GM12878 (cell line): ENCODE results near the gene IL20RB. TPM values are rescaled to one million over a fixed set of nuclear protein-coding genes. Genes with fewer than 3 reads are reported as not detected.

ENCODE experiments used
- ATAC-seq: fragments of 200-7000 bp; cut with Tn5 transposase; 3 replicates; pipeline ENCODE4 v1.9.1; 2020; ENCODE audit warnings: mild to moderate bottlenecking, moderate library complexity
- BruUV-seq: library from RNA; stranded (reverse); fragments of 400-500 nt; replicated peaks from 2 replicates; lab custom pipeline; 2021; lab: Mats Ljungman, UMichigan
- CTCF ChIA-PET: fragments of 300-600 bp; sonication (Branson Sonifier 250); formaldehyde crosslinking; extraction: SDS; loops from one replicate; lab custom pipeline; 2021; ENCODE audit warnings: inconsistent platforms; lab: Yijun Ruan, JAX
- POLR2A ChIA-PET: fragments of 350-600 bp; formaldehyde crosslinking; extraction: SDS; loops from one replicate; lab custom pipeline; 2021; ENCODE audit warnings: inconsistent platforms; lab: Charles Lee
- RAD21 ChIA-PET: fragments of 300-600 bp; sonication (Branson Sonifier 250); formaldehyde crosslinking; loops from one replicate; lab custom pipeline; 2023; ENCODE audit warnings: antibody characterized with exemption; ENCODE audit not compliant: unreplicated experiment; lab: Charles Lee
- SMC1A ChIA-PET: fragments of 300-600 bp; sonication (Branson Sonifier 250); formaldehyde crosslinking; loops from one replicate; lab custom pipeline; 2023; ENCODE audit not compliant: unreplicated experiment, uncharacterized antibody; lab: Charles Lee
- DNase-seq: peaks from one replicate; pipeline ENCODE4 v3.0.0-alpha.2; 2011; ENCODE audit warnings: low read depth, low spot score
- FAIRE-seq: peaks from 3 replicates; lab custom pipeline; 2011; peaks lifted over from hg19 to GRCh38; lab: Jason Lieb, UNC
- H2AFZ ChIP-seq: 2 replicates; pipeline ENCODE4 v1.6.0; 2011; ENCODE audit warnings: low read depth, low read length, control low read depth; ENCODE audit not compliant: control insufficient read depth
- H3K27ac ChIP-seq: 2 replicates; pipeline ENCODE4 v1.5.1; 2011; ENCODE audit warnings: control low read depth; ENCODE audit not compliant: control insufficient read depth, insufficient read depth
- H3K27me3 ChIP-seq, 2 experiments: replicated peaks in 1 of 2; 2 replicates each; pipeline versions ENCODE4 v1.6.0 to v1.6.1; 2011; ENCODE audit warnings: low read length in 1 of 2; ENCODE audit not compliant: control insufficient read depth in 2 of 2, insufficient read depth in 2 of 2
- H3K36me3 ChIP-seq, 2 experiments: 2 replicates each; pipeline ENCODE4 v1.5.1; 2011; ENCODE audit warnings: low read length in 1 of 2; ENCODE audit not compliant: control insufficient read depth in 2 of 2, insufficient read depth in 2 of 2
- H3K4me1 ChIP-seq: 2 replicates; pipeline ENCODE4 v1.6.1; 2011; ENCODE audit warnings: mild to moderate bottlenecking, low read length, moderate library complexity, mixed read lengths; ENCODE audit not compliant: control insufficient read depth, insufficient read depth
- H3K4me2 ChIP-seq: 2 replicates; pipeline ENCODE4 v1.6.0; 2011; ENCODE audit warnings: control low read depth; ENCODE audit not compliant: control insufficient read depth, insufficient read depth
- H3K4me3 ChIP-seq: fragments of 200-600 bp; sonication (generic); 2 replicates; pipeline ENCODE4 v1.5.1; 2016
- H3K79me2 ChIP-seq: 2 replicates; pipeline ENCODE4 v1.6.0; 2011; ENCODE audit warnings: low read length; ENCODE audit not compliant: control insufficient read depth, insufficient read depth
- H3K9ac ChIP-seq: 2 replicates; pipeline ENCODE4 v1.8.0; 2011; ENCODE audit warnings: low read length, control low read depth, mixed read lengths; ENCODE audit not compliant: control insufficient read depth, insufficient read depth
- H3K9me3 ChIP-seq: replicated peaks from 3 replicates; pipeline ENCODE4 v1.5.1; 2011; ENCODE audit warnings: mild to moderate bottlenecking, low read length; ENCODE audit not compliant: control insufficient read depth, insufficient read depth
- H4K20me1 ChIP-seq: 2 replicates; pipeline ENCODE4 v1.6.0; 2011; ENCODE audit not compliant: control insufficient read depth, insufficient read depth
- CREM ChIP-seq: IDR thresholded peaks from 2 replicates; pipeline ENCODE4 v1.6.1; 2014; ENCODE audit warnings: antibody characterized with exemption, low read depth
- JUND ChIP-seq: IDR thresholded peaks from 2 replicates; pipeline ENCODE4 v1.6.1; 2012; ENCODE audit warnings: low read depth, mild to moderate bottlenecking, low read length, improper control_type of control experiment, moderate library complexity
- LARP7 ChIP-seq: fragments of 450-650 bp; IDR thresholded peaks from 2 replicates; pipeline ENCODE4 v1.6.1; 2017; ENCODE audit warnings: mild to moderate bottlenecking
- NFXL1 ChIP-seq: fragments of 450-650 bp; IDR thresholded peaks from 2 replicates; pipeline ENCODE4 v1.6.1; 2017; ENCODE audit warnings: antibody characterized with exemption, mild to moderate bottlenecking, borderline replicate concordance
- POLR2AphosphoS5 ChIP-seq: IDR thresholded peaks from 2 replicates; pipeline ENCODE4 v1.6.1; 2011; ENCODE audit warnings: mild to moderate bottlenecking, low read length, inconsistent platforms
- RFX5 ChIP-seq: IDR thresholded peaks from 2 replicates; pipeline ENCODE4 v1.6.1; 2011; ENCODE audit warnings: low read depth, low read length, improper control_type of control experiment
- RUNX3 ChIP-seq: IDR thresholded peaks from 2 replicates; pipeline ENCODE4 v1.6.1; 2012; ENCODE audit warnings: low read length, inconsistent platforms
- SMC3 ChIP-seq: IDR thresholded peaks from 2 replicates; pipeline ENCODE4 v1.6.1; 2011; ENCODE audit warnings: low read length, improper control_type of control experiment, borderline replicate concordance
- TCF3 ChIP-seq: IDR thresholded peaks from 2 replicates; pipeline ENCODE4 v1.6.1; 2012; ENCODE audit warnings: low read depth, mild to moderate bottlenecking, low read length, borderline replicate concordance; ENCODE audit not compliant: insufficient read depth
- ZNF207 ChIP-seq: fragments of 450-650 bp; IDR thresholded peaks from 2 replicates; pipeline ENCODE4 v1.6.1; 2014; ENCODE audit warnings: antibody characterized with exemption, mild to moderate bottlenecking, borderline replicate concordance
- WGBS: methylation state at CpG from one replicate; pipeline ENCODE4 v1.1.6; 2016; ENCODE audit warnings: low lambda C conversion rate; ENCODE audit not compliant: insufficient replicate concordance, insufficient coverage; ENCODE audit errors: missing lambda C conversion rate; 5-methylcytosine and 5-hydroxymethylcytosine counted together
- in situ Hi-C: fragments of 300-500 bp; cut with MboI; formaldehyde crosslinking; loops from 9 replicates; pipeline ENCODE4 v1.14.3; 2018; ENCODE audit warnings: mixed read lengths
- intact Hi-C: fragments of 100-400 bp; cut with micrococcal nuclease; formaldehyde crosslinking; loops from one replicate; pipeline ENCODE4 v1.14.2; 2022; ENCODE audit not compliant: unreplicated experiment
- polyA plus RNA-seq, 11 experiments: library from polyadenylated mRNA; depleted of rRNA in 4 of 11; unstranded in 6 of 11; stranded (reverse) in 5 of 11; fragments of >200 nt; fragmentation: Nextera tagmentation in 4 of 11; fragmentation: Illumina TruSeq in 1 of 11; extraction: Ambion mirVana in 4 of 11; extraction: Trizol in 1 of 11; gene quantifications; 1 replicate in 1 of 11; 2 replicates in 10 of 11; pipeline versions ENCODE4 v1.2.1 to v1.2.3, GENCODE V29; 2011 to 2016; ENCODE audit warnings: inconsistent platforms in 2 of 11, missing spikeins in 2 of 11, low read depth in 1 of 11
- total RNA-seq, 4 experiments: library from RNA; depleted of rRNA in 3 of 4; stranded (reverse); fragments of >200 nt in 3 of 4; fragmentation: Illumina TruSeq in 1 of 4; extraction: Trizol in 1 of 4; gene quantifications; 2 replicates each; pipeline versions ENCODE4 v1.2.1 to v1.2.3, GENCODE V29; 2013 to 2021
- TF ChIP-seq, protein P1 (sequence below): IDR thresholded peaks from 2 replicates; pipeline ENCODE4 v1.6.1; 2012; ENCODE audit warnings: improper control_type of control experiment, low read depth, low read length; ENCODE audit not compliant: insufficient replicate concordance

The IL20RB gene
- total and polyA plus RNA-seq, 10 of the 15 experiments (the other 5 are each of a cell fraction or from before 2014, with no cell fraction given), result 0.21 to 1.1 (median 0.54) TPM

DNA sequence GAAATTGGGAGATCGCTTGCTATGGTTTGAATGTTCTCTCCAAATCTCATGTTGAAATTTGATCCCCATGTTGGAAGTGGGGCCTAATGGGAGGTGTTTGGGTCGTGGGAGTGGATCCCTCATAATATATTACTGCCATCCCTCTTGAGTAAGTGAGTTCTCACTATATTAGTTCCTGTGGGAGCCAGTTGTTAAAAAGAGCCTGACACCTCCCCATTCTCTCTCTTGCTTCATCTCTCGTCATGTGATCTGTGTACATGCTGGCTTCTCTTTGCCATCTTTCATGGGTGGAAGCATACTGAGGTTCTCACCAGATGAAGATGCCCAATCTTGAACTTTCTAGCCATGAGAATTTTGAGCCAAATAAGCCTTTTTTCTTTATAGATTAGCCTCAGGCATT is 43.0 kb upstream of the IL20RB start:
- 76% methylated on average over 3 of the region's 3 CpGs for WGBS
- DNase-seq, result no peak
- SMC1A ChIA-PET, result no interaction called here
- intact Hi-C loops, result no loop called here
- no peaks in the 10 kb centered on the region for H3K4me1 ChIP-seq
- H3K27me3 ChIP-seq, result no peaks in the 10 kb centered on the region
- TF ChIP-seq CREM, result no peak
- no peak for TF ChIP-seq JUND
- no peak for TF ChIP-seq ZNF207
- no peak for TF ChIP-seq TCF3
- TF ChIP-seq NFXL1, result no peak
- TF ChIP-seq RFX5, result no peak
- TF ChIP-seq LARP7, result no peak
- no peak for TF ChIP-seq RUNX3
- TF ChIP-seq, protein P1, sequence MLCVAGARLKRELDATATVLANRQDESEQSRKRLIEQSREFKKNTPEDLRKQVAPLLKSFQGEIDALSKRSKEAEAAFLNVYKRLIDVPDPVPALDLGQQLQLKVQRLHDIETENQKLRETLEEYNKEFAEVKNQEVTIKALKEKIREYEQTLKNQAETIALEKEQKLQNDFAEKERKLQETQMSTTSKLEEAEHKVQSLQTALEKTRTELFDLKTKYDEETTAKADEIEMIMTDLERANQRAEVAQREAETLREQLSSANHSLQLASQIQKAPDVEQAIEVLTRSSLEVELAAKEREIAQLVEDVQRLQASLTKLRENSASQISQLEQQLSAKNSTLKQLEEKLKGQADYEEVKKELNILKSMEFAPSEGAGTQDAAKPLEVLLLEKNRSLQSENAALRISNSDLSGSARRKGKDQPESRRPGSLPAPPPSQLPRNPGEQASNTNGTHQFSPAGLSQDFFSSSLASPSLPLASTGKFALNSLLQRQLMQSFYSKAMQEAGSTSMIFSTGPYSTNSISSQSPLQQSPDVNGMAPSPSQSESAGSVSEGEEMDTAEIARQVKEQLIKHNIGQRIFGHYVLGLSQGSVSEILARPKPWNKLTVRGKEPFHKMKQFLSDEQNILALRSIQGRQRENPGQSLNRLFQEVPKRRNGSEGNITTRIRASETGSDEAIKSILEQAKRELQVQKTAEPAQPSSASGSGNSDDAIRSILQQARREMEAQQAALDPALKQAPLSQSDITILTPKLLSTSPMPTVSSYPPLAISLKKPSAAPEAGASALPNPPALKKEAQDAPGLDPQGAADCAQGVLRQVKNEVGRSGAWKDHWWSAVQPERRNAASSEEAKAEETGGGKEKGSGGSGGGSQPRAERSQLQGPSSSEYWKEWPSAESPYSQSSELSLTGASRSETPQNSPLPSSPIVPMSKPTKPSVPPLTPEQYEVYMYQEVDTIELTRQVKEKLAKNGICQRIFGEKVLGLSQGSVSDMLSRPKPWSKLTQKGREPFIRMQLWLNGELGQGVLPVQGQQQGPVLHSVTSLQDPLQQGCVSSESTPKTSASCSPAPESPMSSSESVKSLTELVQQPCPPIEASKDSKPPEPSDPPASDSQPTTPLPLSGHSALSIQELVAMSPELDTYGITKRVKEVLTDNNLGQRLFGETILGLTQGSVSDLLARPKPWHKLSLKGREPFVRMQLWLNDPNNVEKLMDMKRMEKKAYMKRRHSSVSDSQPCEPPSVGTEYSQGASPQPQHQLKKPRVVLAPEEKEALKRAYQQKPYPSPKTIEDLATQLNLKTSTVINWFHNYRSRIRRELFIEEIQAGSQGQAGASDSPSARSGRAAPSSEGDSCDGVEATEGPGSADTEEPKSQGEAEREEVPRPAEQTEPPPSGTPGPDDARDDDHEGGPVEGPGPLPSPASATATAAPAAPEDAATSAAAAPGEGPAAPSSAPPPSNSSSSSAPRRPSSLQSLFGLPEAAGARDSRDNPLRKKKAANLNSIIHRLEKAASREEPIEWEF, result no peak
- TF ChIP-seq POLR2AphosphoS5, result no peak
- no peak for TF ChIP-seq SMC3
- TF ChIP-seq, all 136 proteins: peak for 0
- in situ Hi-C loops, result no loop called here
- Histone ChIP-seq H3K36me3 (peaks cover 0 to 1% of the 10 kb centered on the region in 2 experiments; a peak in 2 of 4 replicates), H3K9me3 (peaks cover 2% of the 10 kb centered on the region; the same call in 2 of the 3 replicates), H3K79me2 (peaks cover 45% of the 10 kb centered on the region), H3K27ac (no peak overlapping the region), H3K4me3 (no peak overlapping the region), H3K4me2 (no peak overlapping the region), H4K20me1 (no peaks in the 10 kb centered on the region), H2AFZ (no peak overlapping the region), H3K9ac (no peak overlapping the region)
- ChIA-PET RAD21 (no interaction called here), POLR2A (no interaction called here), CTCF (no interaction called here)
- no peak for ATAC-seq
- no TSS peak for BruUV-seq
- no peak for FAIRE-seq
